B cell (primary cell): Measurements from ENCODE around the gene KIF2A. TPM values are rescaled to one million over a fixed set of nuclear protein-coding genes. Genes with fewer than 3 reads are reported as not detected.

Experiments used
- ATAC-seq: fragments of 200-7000 bp; cut with Tn5 transposase; one replicate; pipeline ENCODE4 v1.10.0; 2021; ENCODE audit warnings: low read depth, mild to moderate bottlenecking, moderate number of reproducible peaks, moderate library complexity
- CTCF ChIA-PET: fragments of 350-600 bp; sonication (Branson Sonifier 250); formaldehyde crosslinking; loops from one replicate; lab custom pipeline; 2021; ENCODE audit warnings: antibody characterized with exemption, inconsistent platforms; lab: Charles Lee
- POLR2A ChIA-PET: fragments of 350-600 bp; sonication (Branson Sonifier 250); formaldehyde crosslinking; loops from one replicate; lab custom pipeline; 2021; ENCODE audit warnings: antibody characterized with exemption; lab: Charles Lee
- DNase-seq: peaks from one replicate; pipeline ENCODE4 v3.0.0; 2013
- H2AFZ ChIP-seq: 2 replicates; pipeline ENCODE4 v1.6.1; 2012; ENCODE audit warnings: mild to moderate bottlenecking, low read depth, low read length; ENCODE audit not compliant: insufficient read depth, poor library complexity, severe bottlenecking
- H3K27ac ChIP-seq, 2 donors: 1 replicate in 1 of 2; 2 replicates in 1 of 2; pipeline ENCODE4 v1.5.1; 2012 to 2013; ENCODE audit warnings: low read length in 2 of 2, mild to moderate bottlenecking in 2 of 2, moderate library complexity in 1 of 2
- H3K27me3 ChIP-seq, 4 experiments: fragments of 200-600 bp in 1 of 4; sonication (generic) in 1 of 4; replicated peaks in 1 of 4; 1 replicate in 2 of 4; 2 replicates in 2 of 4; pipeline versions ENCODE4 v1.6.1 to v1.7.0; 2013 to 2016; ENCODE audit warnings: low read length in 3 of 4, mild to moderate bottlenecking in 2 of 4, mixed read lengths in 1 of 4, moderate library complexity in 1 of 4; ENCODE audit not compliant: insufficient read depth in 4 of 4, control insufficient read depth in 3 of 4; ENCODE audit errors: control extremely low read depth in 1 of 4
- H3K36me3 ChIP-seq, 2 experiments: replicated peaks in 1 of 2; 1 replicate in 1 of 2; 2 replicates in 1 of 2; pipeline versions ENCODE4 v1.6.1 to v1.7.1; 2013; ENCODE audit warnings: low read length in 1 of 2; ENCODE audit not compliant: insufficient read depth in 2 of 2, control insufficient read depth in 1 of 2; ENCODE audit errors: control extremely low read depth in 1 of 2, extremely low read depth in 1 of 2
- H3K4me1 ChIP-seq, 2 donors: fragments of 200-600 bp in 1 of 2; sonication (generic) in 1 of 2; 1 replicate in 1 of 2; 2 replicates in 1 of 2; pipeline versions ENCODE4 v1.5.1 to v1.6.1; 2013 to 2017; ENCODE audit warnings: low read length in 2 of 2; ENCODE audit not compliant: control insufficient read depth in 2 of 2, insufficient read depth in 2 of 2
- H3K4me2 ChIP-seq: replicated peaks from 2 replicates; pipeline ENCODE3; 2012; ENCODE audit warnings: mild to moderate bottlenecking, low read depth, low read length; ENCODE audit not compliant: poor library complexity, severe bottlenecking
- H3K4me3 ChIP-seq, 5 experiments: fragments of 200-600 bp in 1 of 5; sonication (generic) in 1 of 5; 1 replicate in 3 of 5; 2 replicates in 2 of 5; pipeline versions ENCODE4 v1.5.1 to v1.7.0; 2011 to 2016; ENCODE audit warnings: low read length in 4 of 5, mild to moderate bottlenecking in 4 of 5, low read depth in 2 of 5, control low read depth in 1 of 5, moderate library complexity in 1 of 5; ENCODE audit not compliant: insufficient read depth in 1 of 5; ENCODE audit errors: control extremely low read depth in 1 of 5, extremely low read depth in 1 of 5
- H3K79me2 ChIP-seq: fragments of 200-600 bp; sonication (generic); one replicate; pipeline ENCODE4 v1.6.0; 2016; ENCODE audit warnings: low read length; ENCODE audit not compliant: control insufficient read depth, insufficient read depth
- H3K9ac ChIP-seq: fragments of 200-600 bp; sonication (generic); 2 replicates; pipeline ENCODE4 v1.6.1; 2017; ENCODE audit warnings: mild to moderate bottlenecking, low read length, moderate library complexity
- H3K9me3 ChIP-seq, 3 donors: one replicate each; pipeline versions ENCODE4 v1.6.1 to v1.7.1; 2013; ENCODE audit warnings: low read length in 2 of 3; ENCODE audit not compliant: control insufficient read depth in 2 of 3, insufficient read depth in 1 of 3; ENCODE audit errors: control extremely low read depth in 1 of 3
- H4K20me1 ChIP-seq: 2 replicates; pipeline ENCODE4 v1.6.0; 2012; ENCODE audit warnings: mild to moderate bottlenecking, low read length; ENCODE audit not compliant: insufficient read depth, control insufficient read depth, poor library complexity, severe bottlenecking
- H3K27ac Mint-ChIP-seq: one replicate; pipeline ENCODE4 v1.8.0; 2021; ENCODE audit warnings: mixed read lengths
- H3K27me3 Mint-ChIP-seq: one replicate; pipeline ENCODE4 v1.8.0; 2021; ENCODE audit warnings: mixed read lengths
- H3K4me1 Mint-ChIP-seq: one replicate; pipeline ENCODE4 v1.8.0; 2021; ENCODE audit warnings: mixed read lengths
- H3K4me3 Mint-ChIP-seq: one replicate; pipeline ENCODE4 v1.8.0; 2021; ENCODE audit warnings: mixed read lengths
- H3K9me3 Mint-ChIP-seq: one replicate; pipeline ENCODE4 v1.8.0; 2022; ENCODE audit warnings: mixed read lengths; ENCODE audit not compliant: insufficient read depth
- EZH2 ChIP-seq: IDR thresholded peaks from 2 replicates; pipeline ENCODE4 v1.6.1; 2012; ENCODE audit warnings: borderline replicate concordance, low read depth, mild to moderate bottlenecking, moderate library complexity, low read length; ENCODE audit not compliant: insufficient read depth, poor library complexity, severe bottlenecking
- WGBS: methylation state at CpG from one replicate; pipeline ENCODE4 v1.1.5; 2013; ENCODE audit warnings: missing lambda C conversion rate; ENCODE audit not compliant: insufficient coverage; 5-methylcytosine and 5-hydroxymethylcytosine counted together
- intact Hi-C: fragments of 100-400 bp; cut with micrococcal nuclease; formaldehyde crosslinking; loops from one replicate; pipeline ENCODE4 v1.10.0; 2022
- polyA plus RNA-seq: library from polyadenylated mRNA; depleted of rRNA; stranded (reverse); fragments of >200 nt; gene quantifications from 2 replicates; pipeline ENCODE4 v1.2.3, GENCODE V29; 2012
- total RNA-seq, 2 donors: library from RNA; stranded (reverse); fragments of 120-200 nt in 1 of 2; gene quantifications; 1 replicate in 1 of 2; 2 replicates in 1 of 2; pipeline versions ENCODE4 v1.2.3 to v1.2.4, GENCODE V29; 2013 to 2022
- TF ChIP-seq, protein P1 (sequence below): fragments of 200-600 bp; IDR thresholded peaks from one replicate; pipeline ENCODE4 v1.8.0; 2022; ENCODE audit warnings: antibody characterized with exemption, mild to moderate bottlenecking

KIF2A gene
- total and polyA plus RNA-seq, 2 donors (not counting 1 experiment from before 2014, with no cell fraction given): 12.9 to 59.0 TPM

DNA sequence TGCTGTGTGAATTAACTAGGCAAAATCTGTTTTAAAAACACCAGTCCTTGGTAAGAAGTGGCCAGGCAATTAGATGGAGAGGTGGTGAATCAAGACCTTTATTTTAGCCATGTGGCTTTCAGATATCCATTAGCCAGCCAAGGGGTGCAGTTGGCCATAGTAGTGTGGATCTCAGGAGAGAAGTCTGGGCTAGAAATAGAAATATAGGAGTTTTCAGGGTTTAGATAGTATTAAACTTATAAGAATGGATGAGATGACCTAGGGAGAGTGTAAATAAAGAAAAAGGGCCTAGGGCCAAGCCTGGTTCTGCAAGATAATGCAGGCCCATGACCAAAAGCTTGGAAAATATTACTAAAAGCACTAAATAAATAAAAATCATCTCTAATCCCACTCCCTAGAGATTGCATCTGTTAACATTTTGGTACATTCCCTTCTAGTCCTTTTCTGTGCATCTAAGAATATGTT is 40.3 kb upstream of the KIF2A start:
- H3K4me3 ChIP-seq: no peak overlapping the region
- H4K20me1 ChIP-seq: no peaks in the 10 kb centered on the region
- no peak overlapping the region for H3K4me2 ChIP-seq
- DNase-seq (no peak), ATAC-seq (no peak)
- ChIA-PET POLR2A (no interaction called here), CTCF (no interaction called here)
- no peaks in the 10 kb centered on the region for H3K79me2 ChIP-seq
- Mint-ChIP-seq H3K27ac (no peak overlapping the region), H3K27me3 (no peaks in the 10 kb centered on the region), H3K4me3 (no peak overlapping the region), H3K4me1 (no peaks in the 10 kb centered on the region), H3K9me3 (no peaks in the 10 kb centered on the region)
- no peak overlapping the region for H2AFZ ChIP-seq
- no peaks in the 10 kb centered on the region for H3K9me3 ChIP-seq
- H3K27me3 ChIP-seq: no peaks in the 10 kb centered on the region
- no peaks in the 10 kb centered on the region for H3K4me1 ChIP-seq
- TF ChIP-seq EZH2: no peak
- TF ChIP-seq, protein P1, sequence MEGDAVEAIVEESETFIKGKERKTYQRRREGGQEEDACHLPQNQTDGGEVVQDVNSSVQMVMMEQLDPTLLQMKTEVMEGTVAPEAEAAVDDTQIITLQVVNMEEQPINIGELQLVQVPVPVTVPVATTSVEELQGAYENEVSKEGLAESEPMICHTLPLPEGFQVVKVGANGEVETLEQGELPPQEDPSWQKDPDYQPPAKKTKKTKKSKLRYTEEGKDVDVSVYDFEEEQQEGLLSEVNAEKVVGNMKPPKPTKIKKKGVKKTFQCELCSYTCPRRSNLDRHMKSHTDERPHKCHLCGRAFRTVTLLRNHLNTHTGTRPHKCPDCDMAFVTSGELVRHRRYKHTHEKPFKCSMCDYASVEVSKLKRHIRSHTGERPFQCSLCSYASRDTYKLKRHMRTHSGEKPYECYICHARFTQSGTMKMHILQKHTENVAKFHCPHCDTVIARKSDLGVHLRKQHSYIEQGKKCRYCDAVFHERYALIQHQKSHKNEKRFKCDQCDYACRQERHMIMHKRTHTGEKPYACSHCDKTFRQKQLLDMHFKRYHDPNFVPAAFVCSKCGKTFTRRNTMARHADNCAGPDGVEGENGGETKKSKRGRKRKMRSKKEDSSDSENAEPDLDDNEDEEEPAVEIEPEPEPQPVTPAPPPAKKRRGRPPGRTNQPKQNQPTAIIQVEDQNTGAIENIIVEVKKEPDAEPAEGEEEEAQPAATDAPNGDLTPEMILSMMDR: no peak
- intact Hi-C loops: no loop called here
- no peak overlapping the region for H3K27ac ChIP-seq
- H3K36me3 ChIP-seq: no peaks in the 10 kb centered on the region
- no peak overlapping the region for H3K9ac ChIP-seq

- no peak overlapping the region for H3K27ac ChIP-seq
- H3K9me3 ChIP-seq: no peaks in the 10 kb centered on the region
- H3K4me1 Mint-ChIP-seq: no peaks in the 10 kb centered on the region
- peaks cover 3% of the 10 kb centered on the region for H3K27me3 Mint-ChIP-seq
- H3K27me3 ChIP-seq: no peaks in the 10 kb centered on the region
- CTCF ChIA-PET: no interaction called here
- WGBS: 100% methylated on average over 3 of the region's 4 CpGs
- TF ChIP-seq, protein P1: no peak
- no peak for TF ChIP-seq EZH2
- H3K4me1 ChIP-seq: no peaks in the 10 kb centered on the region
- no peak for ATAC-seq
- no peak overlapping the region for H3K4me3 ChIP-seq
- no peaks in the 10 kb centered on the region for H3K79me2 ChIP-seq
- H3K9me3 Mint-ChIP-seq: no peaks in the 10 kb centered on the region
- intact Hi-C loops: no loop called here
- H4K20me1 ChIP-seq: no peaks in the 10 kb centered on the region
- DNase-seq: no peak
- H3K9ac ChIP-seq: no peak overlapping the region
- H3K4me3 Mint-ChIP-seq: no peak overlapping the region
- no peak overlapping the region for H2AFZ ChIP-seq
- no peaks in the 10 kb centered on the region for H3K36me3 ChIP-seq
- no peak overlapping the region for H3K27ac Mint-ChIP-seq
- no peak overlapping the region for H3K4me2 ChIP-seq
- POLR2A ChIA-PET: no interaction called here
Observed at GRCh38 chr5:62266573-62266972, 39.4 kb upstream of the KIF2A start.
